HG02763 (cell line): ENCODE data around the gene KIAA1217.

Source experiments
- ATAC-seq: cut with Tn5 transposase; IDR thresholded peaks from one replicate; pipeline ENCODE4 v1.9.1; 2021; ENCODE audit warnings: mild to moderate bottlenecking, moderate library complexity; ENCODE audit not compliant: unreplicated experiment

KIAA1217 gene

DNA sequence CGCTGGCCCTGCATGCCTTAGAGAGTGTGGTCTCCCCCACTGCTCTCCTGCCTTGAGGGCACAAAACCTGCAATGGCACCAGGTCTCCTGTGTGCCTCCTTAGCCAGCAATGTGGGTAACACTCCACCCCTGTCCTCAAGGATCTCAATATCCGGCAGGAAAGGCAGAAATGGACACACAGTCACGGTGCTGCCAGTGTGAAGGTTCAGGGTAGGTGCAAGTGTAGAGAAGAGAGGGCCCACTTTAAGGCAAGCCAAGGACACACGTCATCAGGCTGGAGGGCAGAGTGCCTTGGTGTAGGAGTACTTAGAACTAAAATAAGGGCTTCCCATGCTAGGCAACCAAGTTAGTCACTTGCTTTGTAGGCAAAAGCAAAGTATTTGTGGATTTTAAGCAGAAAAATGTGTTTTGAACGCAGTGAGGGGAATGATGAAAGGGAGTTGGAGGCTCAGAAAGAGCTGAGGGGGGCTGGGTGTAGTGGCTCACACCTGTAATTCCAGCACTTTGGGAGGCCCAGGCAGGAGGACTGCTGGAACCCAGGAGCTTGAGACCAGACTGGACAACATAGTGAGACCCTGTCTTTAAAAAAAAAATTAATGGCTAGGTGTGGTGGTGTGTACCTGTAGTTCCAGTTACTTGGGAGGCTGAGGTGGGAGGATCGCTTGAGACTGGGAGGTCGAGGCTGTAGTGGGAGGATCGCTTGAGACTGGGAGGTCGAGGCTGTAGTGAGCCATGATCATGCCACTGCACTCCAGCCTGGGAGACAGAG is 361.9 kb downstream of the KIAA1217 start:
- ATAC-seq, result no peak

DNA sequence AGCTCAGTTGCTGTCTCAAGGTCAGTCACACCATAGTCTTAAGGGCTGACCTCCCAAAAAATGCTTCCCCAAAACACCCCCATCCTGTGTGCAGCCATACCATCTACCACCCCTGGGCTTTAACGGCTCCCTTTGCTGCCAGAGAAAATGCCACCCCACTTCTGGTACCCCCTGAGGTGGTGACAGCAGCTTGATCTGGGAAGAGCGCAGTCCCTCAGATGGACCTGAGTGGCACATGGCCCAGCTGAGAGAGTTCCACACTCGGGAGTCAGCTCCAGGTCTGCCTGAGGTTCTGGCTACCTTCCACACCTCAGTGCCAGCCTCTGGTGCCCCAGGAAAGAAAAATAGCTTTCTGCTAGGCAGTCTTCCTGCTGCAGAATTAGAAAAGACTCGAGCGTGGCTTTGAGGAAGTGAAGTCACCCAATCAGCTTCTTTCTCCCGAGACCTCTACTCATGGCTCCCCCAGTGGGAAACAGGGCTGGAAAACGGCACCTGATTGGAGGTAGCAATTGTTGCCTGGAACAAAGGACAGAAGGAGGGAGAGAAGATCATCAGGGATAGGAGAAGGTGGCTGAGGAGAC is 363.0 kb downstream of the KIAA1217 start:
- no peak for ATAC-seq

DNA sequence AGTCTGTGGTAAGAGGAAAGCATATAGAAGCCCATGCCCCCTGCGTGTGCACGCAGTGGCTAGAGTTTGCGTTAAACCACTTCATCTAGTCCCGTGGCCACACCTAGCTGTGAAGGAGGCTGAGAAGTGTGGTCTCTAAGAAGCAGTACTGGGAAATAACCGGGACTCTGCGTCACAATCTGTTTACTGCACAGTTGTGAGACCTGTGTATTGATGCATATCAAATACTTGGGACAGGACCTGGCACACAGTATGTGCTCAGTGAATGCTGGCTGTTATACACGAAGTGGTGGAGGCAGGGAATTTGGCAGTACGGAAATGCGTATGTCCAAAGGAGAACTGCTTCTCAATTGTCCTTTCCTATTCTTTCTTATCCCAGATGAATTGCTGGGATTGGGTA is 365.2 kb downstream of the KIAA1217 start:
- ATAC-seq, result no peak

DNA sequence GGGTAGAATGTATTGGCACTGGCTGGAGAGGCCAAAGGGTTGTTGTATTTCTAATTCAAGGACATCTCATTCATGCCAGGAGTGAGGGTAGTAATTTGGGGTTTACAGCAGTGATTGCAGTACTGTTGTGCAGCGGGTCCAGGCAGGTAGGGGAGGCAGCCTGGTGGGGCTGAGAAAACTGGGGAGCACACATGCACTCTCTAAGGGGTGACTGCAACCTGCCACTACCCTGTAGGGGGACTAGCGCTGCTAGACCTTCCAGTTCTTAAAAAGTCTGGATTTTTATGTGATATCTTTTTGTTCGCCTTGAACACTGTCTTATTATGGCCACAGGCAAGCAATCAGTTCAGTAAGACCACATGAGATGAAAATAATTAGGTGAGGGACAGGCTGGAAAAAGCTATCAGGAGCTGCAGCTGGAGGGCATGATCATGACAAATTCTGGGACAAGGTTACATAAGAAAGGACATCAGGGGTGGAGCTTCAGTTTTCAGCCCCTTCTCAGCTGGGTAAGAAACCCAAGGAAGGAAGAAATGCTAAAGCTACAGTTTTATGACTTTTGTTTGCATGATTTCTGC is 365.7 kb downstream of the KIAA1217 start:
- no peak for ATAC-seq

GRCh38 chr10:24575481-24576002 is 366.6 kb downstream of the KIAA1217 start:
- ATAC-seq, result no peak

GRCh38 chr10:24579448-24579847 is 370.5 kb downstream of the KIAA1217 start:
- no peak for ATAC-seq

GRCh38 chr10:24579906-24580305 is 371.0 kb downstream of the KIAA1217 start:
- ATAC-seq, result no peak

GRCh38 chr10:24589265-24589664 is 380.3 kb downstream of the KIAA1217 start:
- ATAC-seq, result no peak

- no peak for ATAC-seq
Observed at GRCh38 chr10:24590697-24591457, 381.9 kb downstream of the KIAA1217 start.

GRCh38 chr10:24596217-24596930 is 387.4 kb downstream of the KIAA1217 start:
- ATAC-seq, result no peak

DNA sequence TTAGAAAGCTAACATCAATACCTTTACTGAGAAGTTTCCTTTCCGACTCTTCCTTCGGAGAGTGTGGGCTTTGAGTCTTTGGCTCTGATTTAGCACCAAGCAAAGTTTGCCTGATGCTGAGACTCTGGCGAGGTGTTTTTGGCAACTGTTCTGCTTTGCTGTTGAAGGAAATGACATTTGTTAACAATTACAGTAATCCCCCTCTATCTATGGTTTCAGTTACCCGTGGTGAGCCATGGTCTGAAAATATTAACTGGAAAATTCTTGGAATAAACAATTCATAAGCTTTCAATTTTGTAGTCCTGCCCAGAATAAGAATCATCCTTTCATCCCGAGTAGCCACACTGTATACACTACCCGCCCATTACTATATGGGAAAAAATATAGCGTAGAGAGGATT is 388.5 kb downstream of the KIAA1217 start:
- ATAC-seq, result no peak
